SH-SY5Y (cell line): ENCODE results near the gene L3MBTL2.

Experiments used
- GATA2 ChIP-seq: IDR thresholded peaks from 2 replicates; pipeline ENCODE4 v1.6.1; 2011; ENCODE audit warnings: mild to moderate bottlenecking, low read depth, low read length
- GATA3 ChIP-seq: IDR thresholded peaks from 2 replicates; pipeline ENCODE4 v1.6.1; 2011; ENCODE audit warnings: low read depth, mild to moderate bottlenecking, low read length, moderate library complexity

Gene L3MBTL2

DNA sequence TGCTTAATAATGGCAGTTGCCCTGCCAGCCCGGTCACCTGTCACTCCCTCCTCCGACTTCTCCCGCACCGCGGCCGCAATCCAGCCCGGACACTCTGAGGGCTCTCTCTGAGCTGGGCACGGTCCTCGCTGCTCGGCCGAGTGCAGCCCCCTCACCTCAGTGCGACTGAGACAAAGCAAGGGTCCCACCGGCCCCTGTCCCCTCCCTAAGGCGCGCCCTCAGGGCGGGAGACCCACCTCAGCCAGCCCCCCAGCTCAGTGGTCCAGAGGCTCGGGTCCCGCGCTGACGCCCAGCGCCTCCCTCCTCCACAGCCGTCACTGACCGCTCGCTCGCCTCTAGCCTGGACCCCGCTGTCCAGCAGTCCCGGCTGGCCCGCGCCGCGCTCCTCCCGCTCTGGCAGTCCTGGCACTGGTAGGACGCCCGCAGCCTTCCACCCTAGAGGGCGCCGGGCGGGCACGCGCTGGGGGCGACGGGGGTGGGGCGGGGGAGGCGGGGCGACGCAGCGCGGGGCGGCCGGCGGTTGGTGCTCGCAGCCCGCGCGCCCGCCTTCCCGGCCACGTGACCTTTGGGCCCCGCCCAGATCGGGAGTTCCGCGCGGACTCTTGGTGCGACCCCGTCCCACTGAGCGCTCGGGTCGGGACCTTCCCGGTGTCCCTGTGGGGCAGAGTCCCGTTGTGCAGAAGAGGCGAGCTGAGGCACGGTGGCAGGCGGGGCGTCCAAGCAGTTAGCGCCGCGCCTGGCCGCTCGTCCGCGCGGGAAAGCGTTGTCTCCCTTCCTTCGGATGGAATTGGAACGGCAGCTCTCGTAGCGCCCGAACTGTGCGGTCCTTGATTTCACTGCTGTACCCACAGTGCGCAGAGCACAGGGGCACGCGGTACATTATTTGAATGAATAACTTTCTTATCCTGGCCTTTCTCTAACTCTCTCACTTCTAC, 7.8 kb upstream of the L3MBTL2 start:
- no peak for TF ChIP-seq GATA2
- TF ChIP-seq GATA3 = no peak

DNA sequence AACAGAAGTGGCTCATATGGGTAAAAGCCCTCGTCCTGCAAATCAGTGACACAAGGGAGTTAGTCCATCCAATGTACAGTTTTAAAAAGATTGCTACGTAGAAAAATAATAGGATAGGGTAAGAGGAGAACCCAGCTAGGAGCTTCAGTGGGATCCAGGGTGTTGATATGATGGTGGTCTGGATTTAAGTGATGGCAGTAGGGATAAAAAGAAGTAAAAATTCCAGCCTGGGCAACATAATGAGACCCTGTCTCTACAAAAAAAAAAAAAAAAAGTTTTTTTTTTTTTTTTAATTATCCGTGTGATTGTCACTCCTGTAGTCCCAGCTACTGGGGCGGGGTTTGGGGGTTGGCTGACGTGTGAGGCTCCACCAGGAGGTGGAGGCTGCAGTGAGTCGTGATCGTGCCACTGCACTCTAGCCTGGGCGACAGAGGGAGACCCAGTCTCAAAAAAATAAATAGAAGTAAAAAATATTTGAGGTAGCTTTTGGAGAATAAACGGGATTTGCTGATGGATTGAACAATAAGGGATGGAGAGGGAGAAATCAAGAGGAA, 7.0 kb upstream of the L3MBTL2 start:
- TF ChIP-seq GATA3 = no peak

DNA sequence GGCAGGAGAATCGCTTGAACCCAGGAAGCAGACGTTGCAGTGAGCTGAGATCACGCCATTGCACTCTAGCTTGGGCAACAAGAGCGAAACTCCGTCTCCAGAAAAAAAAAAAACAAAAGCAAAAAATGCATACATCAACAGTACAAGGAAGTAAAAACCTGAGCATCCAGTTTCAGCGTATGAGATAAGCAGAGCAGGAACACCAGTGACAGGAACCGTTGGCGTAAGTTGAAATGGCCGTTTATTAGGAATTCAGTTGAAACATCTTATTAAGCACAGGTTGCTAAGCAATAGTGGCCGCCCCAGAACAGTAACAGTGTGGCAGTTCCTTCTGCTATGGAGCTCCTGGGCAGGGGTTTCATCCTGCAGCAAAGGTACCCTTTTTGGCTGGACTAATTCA, 4.0 kb upstream of the L3MBTL2 start:
- TF ChIP-seq GATA3 = no peak

DNA sequence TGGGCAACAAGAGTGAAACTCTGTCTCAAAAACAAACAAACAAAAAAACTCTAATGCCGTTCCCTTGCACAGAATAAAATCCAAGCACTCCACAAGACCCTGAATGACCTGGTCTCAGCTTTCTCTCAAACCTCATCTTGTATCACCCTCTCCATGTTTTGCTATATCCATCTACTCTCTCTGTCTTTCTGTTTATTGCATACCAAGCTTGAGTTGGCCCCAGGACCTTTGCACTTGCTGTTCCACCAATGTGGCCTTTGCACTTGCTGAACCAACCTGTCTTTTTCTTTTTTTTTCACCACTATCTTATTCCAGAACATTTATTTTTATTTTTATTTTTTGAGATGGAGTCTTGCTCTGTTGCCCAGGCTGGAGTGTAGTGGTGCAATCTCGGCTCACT, 2.0 kb upstream of the L3MBTL2 start:
- TF ChIP-seq GATA3 = no peak
- no peak for TF ChIP-seq GATA2

DNA sequence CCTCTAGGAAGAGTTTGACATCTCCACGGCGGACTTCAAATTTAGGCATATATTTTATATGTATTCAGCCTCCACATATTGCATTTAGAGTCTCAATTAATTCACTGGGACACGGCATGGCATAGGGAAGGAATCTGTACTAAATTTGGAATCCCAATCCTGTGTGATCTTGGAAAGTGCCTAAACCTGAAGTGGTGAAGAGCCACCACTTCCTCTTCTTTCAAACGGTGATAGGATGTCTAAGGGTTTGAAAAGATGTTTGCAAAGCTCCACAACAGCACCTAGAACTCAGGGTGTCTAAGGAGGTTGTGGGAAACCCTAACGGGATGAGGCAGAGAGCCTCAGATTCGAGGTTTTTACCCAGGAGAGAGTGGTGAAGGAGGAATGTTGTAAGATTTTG, 1.0 kb upstream of the L3MBTL2 start:
- TF ChIP-seq GATA3 = no peak
- no peak for TF ChIP-seq GATA2

DNA sequence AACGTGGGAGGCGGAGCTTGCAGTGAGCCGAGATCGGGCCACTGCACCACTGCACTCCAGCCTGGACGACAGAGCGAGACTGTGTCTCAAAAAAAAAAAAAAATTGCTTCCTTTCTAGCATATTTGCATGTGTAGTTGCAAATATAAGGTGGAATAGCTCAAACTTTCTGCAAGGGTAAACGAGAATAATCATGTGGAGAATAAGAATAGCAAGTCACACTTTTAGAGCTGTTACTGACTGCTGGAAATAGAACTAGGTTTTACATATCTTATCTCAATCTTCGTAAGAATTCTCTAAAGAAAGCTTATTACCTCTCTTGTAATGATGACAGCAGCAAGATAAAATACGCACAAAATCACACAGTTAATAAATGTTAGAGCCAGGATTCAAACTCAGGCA, 1.6 kb downstream of the L3MBTL2 start:
- TF ChIP-seq GATA2 = no peak

DNA sequence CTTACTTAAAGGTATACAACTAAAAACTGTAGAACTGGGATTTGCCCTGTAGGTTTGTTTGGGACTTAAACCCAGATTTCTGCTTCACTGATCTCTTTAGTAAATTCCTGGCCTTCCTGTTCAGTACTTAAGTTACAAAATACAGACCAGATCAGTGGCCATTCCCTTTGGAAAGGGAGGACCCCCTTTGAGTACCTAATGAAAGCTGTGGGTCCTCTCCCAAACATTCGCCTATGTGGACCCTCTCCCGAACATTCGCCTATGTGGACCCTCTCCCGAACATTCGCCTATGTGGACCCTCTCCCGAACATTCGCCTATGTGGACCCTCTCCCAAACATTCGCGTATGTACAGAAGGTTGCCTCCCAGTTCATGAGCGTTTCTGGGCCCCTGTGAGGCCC, 10.3 kb downstream of the L3MBTL2 start:
- TF ChIP-seq GATA2 (no peak), GATA3 (no peak)

DNA sequence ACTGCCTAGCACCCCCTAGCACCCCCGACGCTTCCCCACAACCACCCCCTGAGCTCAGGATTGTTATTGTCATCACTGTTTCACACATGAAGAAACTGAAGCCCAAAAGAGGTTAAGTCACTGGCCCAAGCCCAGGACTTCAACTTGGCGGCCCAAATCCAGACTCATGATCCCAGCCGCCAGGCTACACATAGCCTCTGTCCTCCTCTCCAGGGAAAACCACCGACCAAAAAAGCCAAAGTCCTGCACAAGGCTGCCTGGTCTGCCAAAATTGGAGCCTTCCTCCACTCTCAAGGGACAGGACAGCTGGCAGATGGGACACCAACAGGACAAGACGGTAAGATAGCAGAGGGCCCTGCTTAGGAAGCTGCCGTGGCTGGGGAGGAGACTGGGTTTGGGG, 10.8 kb downstream of the L3MBTL2 start:
- no peak for TF ChIP-seq GATA2
- no peak for TF ChIP-seq GATA3

DNA sequence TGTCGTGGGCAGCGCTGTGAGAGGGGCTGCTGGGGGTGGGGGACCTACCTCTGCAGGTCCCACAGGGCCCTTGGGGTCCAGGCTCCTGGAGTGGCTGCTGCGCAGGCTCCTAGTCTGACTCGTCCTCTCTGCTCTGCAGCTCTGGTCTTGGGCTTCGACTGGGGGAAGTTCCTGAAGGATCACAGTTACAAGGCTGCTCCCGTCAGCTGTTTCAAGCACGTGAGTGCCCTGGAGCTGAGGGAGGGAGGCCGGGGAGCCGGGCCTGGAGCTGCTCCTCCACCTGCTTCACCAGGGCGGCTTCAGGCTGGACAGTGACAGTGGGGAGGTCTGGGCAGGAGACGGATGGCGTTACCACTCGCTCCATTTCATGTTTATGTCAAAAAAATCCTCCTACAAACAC, 11.9 kb downstream of the L3MBTL2 start:
- TF ChIP-seq GATA3 = no peak
- no peak for TF ChIP-seq GATA2

DNA sequence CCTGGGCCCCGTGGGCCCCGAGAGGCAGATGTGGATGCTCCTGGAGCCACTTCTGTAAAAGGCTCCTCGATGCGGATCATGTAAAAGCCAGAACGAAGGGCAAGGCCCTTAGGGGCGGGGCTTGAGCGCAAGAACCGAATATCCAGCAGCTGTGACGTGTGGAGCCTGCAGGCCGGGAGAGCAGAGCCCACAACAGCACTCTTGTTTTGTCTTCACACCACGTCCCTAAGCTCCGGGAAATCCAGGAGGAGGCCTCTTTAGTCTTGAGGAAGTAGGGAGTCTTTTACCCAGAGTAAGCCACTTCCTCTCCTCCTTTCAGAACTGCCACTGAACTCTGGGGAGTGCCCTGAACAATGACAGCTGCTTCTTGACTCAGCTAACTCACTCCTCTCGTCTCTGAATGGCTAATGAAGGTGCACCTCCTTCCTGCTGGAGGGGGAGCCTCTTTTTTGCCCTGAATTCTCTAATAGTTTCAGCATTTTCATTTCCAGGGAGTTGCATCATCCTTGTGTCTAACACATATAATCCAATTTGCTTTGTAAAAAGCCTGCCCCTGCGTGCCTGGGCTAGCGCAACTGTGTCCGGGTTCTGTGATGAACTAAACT, 12.5 kb downstream of the L3MBTL2 start:
- TF ChIP-seq GATA3 = no peak
- TF ChIP-seq GATA2 = no peak

DNA sequence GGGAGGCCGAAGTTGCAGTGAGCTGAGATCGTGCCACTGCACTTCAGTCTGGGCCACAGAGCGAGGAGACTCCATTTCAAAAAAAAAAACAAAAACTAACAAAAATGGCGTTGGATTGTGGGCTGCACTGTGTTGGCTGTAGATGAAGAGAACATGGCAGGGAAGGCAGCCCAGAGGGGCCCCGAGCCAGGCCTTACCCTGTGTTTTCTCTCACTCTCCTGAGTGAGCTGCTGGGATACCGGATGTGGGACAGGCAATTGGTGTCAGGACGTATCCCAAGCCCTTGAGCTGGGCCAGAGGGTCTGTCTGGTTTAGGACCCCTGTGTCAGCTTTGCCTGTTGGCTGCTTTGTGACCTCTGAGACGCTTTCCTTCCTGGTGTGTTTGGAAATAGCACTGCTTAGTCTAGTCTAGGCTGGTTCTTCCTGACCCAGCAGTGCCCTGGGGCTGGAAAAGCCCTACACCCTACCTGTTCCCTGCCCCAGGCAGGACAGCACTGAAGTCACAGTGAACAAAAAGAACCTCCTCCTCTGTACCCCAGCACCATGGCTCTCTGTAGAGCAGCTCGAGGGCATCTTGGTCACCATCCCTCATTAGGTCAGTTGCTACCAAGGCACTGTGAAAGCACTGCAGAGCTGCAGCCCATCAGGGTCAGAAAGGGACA, 17.9 kb downstream of the L3MBTL2 start:
- TF ChIP-seq GATA3 (no peak), GATA2 (no peak)

DNA sequence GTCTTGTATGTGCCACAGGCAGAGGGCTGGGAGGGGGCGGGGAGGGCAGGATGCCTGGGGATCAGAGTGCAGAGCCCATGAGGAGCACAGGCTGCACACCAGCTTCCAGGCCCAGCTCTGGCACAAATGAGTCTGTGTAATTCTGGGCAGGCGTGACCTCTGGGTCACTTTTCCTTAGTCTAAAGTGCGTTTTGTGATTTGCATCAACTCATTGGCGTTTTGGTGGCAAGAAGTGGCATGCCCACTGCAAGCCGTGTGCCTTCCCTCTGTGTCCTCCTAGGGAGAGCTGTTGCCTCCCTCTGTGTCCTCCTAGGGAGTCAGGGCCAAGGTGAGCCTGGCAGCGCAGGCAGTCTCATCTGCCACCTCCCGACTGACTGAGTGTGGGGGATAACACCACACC, 18.4 kb downstream of the L3MBTL2 start:
- no peak for TF ChIP-seq GATA3
- no peak for TF ChIP-seq GATA2

DNA sequence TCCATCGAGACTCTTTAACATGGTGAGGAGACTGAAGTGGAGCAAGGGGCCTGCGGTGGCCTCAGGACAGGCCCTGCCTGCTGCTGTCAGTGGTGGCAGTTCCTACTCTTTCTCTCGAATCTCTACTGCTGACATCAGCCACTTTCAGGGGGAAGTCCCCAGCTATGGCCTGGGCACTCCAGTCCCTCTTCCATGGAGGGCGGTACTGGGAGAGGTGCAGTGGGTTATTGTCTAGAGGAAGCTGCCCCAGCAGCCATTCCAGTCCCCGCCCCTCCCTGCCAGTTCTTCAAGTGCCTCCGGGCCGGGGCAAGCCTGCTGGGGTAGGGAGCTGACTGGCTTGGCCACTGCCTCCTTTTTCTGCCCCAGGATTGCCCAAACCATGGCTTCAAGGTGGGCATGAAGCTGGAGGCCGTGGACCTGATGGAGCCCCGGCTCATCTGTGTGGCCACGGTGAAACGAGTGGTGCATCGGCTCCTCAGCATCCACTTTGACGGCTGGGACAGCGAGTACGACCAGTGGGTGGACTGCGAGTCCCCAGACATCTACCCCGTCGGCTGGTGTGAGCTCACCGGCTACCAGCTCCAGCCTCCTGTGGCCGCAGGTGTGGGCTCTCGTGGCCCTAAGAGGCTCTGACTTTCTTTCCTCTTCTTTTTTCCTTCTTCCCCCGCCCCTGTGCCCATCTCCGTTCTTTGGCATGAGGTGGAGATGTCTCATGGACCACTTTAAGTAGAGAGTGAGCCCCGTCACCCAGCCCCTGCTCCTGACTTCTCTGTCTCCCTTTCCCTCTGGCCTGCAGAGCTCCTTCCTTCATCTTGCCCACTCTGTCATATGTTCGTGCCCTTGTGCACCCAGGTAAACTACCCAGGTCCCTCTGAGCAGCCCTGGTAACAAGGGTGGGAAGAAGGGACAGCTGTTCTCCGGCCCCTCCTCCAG, 21.9 kb downstream of the L3MBTL2 start:
- no peak for TF ChIP-seq GATA2
- TF ChIP-seq GATA3 = no peak

DNA sequence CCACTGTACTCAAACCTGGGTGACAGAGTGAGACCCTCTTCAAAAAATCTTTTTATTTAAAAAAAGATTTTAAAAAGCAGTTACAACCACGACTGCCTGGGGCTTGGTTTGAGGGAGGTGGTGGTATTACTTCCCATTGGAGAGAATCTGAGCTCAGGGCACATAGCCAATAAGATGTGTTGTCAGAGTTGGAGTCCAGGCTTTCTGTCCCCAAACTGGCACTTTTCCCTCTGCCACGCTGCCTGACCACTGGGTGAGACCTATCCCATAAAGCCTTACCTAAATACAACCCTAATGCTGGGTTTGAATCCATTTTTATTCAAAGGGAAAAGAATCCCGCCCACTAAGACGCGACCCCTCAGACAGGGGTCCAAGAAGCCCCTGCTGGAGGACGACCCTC, 24.1 kb downstream of the L3MBTL2 start:
- TF ChIP-seq GATA2 (no peak), GATA3 (no peak)
